ENCODE results near the gene NR1H2. TPM values are rescaled to one million over a fixed set of nuclear protein-coding genes. Genes with fewer than 3 reads are reported as not detected.

Gene NR1H2
- total and polyA plus RNA-seq, 10 of the 15 experiments (the other 5 are each of a cell fraction or from before 2014, with no cell fraction given), result 0.05 to 54.2 (median 35.1) TPM

- H2AFZ ChIP-seq (ENCODE audit: control insufficient read depth, low read depth, low read length), result no peak overlapping the region
- POLR2A ChIA-PET, result no interaction called here
- no peak for FAIRE-seq
- H3K27me3 ChIP-seq (replicated peaks in 1 of 2; ENCODE audit: control insufficient read depth in 2 of 2, insufficient read depth in 2 of 2, low read length in 1 of 2), result no peaks in the 10 kb centered on the region
- H3K4me2 ChIP-seq (ENCODE audit: control insufficient read depth, insufficient read depth), result no peak overlapping the region
- CTCF ChIA-PET, result no interaction called here
- RAD21 ChIA-PET (ENCODE audit: unreplicated experiment), result no interaction called here
- no peaks in the 10 kb centered on the region for H4K20me1 ChIP-seq (ENCODE audit: control insufficient read depth, insufficient read depth)
- no peak for ATAC-seq
- no peak overlapping the region for H3K9ac ChIP-seq (ENCODE audit: control insufficient read depth, insufficient read depth, low read length)
- H3K4me1 ChIP-seq (ENCODE audit: control insufficient read depth, insufficient read depth, low read length), result no peaks in the 10 kb centered on the region
- BruUV-seq (replicated peaks), result TSS peak; percentile 53
- no peak overlapping the region for H3K27ac ChIP-seq (ENCODE audit: control insufficient read depth, insufficient read depth)
- H3K36me3 ChIP-seq (ENCODE audit: control insufficient read depth in 2 of 2, insufficient read depth in 2 of 2, low read length in 1 of 2), result peaks cover 0 to 41% of the 10 kb centered on the region in 2 experiments; a peak in 2 of 4 replicates
- in situ Hi-C loops (cut with MboI), result no loop called here
- no peaks in the 10 kb centered on the region for H3K9me3 ChIP-seq (replicated peaks; ENCODE audit: control insufficient read depth, insufficient read depth, low read length)
- intact Hi-C loops (cut with micrococcal nuclease; ENCODE audit: unreplicated experiment), result no loop called here
- 97% methylated on average over 44 of the region's 48 CpGs for WGBS (ENCODE audit: insufficient coverage, insufficient replicate concordance, low lambda C conversion rate, missing lambda C conversion rate)
- H3K79me2 ChIP-seq (ENCODE audit: control insufficient read depth, insufficient read depth, low read length), result no peaks in the 10 kb centered on the region; the same call in 1 of the 2 replicates
- no peak overlapping the region for H3K4me3 ChIP-seq
- no peak for DNase-seq (ENCODE audit: low read depth, low spot score)
- SMC1A ChIA-PET (ENCODE audit: uncharacterized antibody, unreplicated experiment), result interaction anchor here (0.6 kb wide), 2 partner anchors 8 to 59 kb away, joined by 3 read pairs; no protein-coding TSS in a partner anchor
- TF ChIP-seq SIX5 (IDR thresholded peaks at IDR 0.05; ENCODE audit: low read depth, low read length, severe bottlenecking) (no peak), CUX1 (IDR thresholded peaks at IDR 0.05; ENCODE audit: insufficient replicate concordance, low read depth, low read length) (no peak), ZSCAN29 (IDR thresholded peaks at IDR 0.05) (no peak), KAT2A (conservative IDR thresholded peaks at IDR 0.05; ENCODE audit: control insufficient read depth, low read depth, low read length) (no peak), ZBTB11 (CRISPR knock-in tag; IDR thresholded peaks at IDR 0.05) (no peak), CTCF (IDR thresholded peaks at IDR 0.05 in 2 of 3, conservative IDR thresholded peaks at IDR 0.05 in 1 of 3; ENCODE audit: control insufficient read depth in 2 of 3, extremely low read depth in 1 of 3, insufficient read depth in 1 of 3, low read depth in 3 of 3, low read length in 3 of 3) (no peak), BCL11A (IDR thresholded peaks at IDR 0.05; ENCODE audit: low read depth, low read length) (no peak), E4F1 (IDR thresholded peaks at IDR 0.05; ENCODE audit: borderline replicate concordance, partially characterized antibody) (no peak)
Observed at GRCh38 chr19:50401605-50402450, 25.6 kb downstream of the NR1H2 start.

Measured in GM12878 (cell line).